GM18867 (cell line): ENCODE data around the gene CCN5.
"Not testable (repeated sequence)": the region's sequence is repeated elsewhere in the genome, so short reads cannot be mapped to it uniquely, and the experiment has no call there.

Source experiments
- ATAC-seq: cut with Tn5 transposase; IDR thresholded peaks from one replicate; pipeline ENCODE4 v1.9.1; 2021; ENCODE audit warnings: mild to moderate bottlenecking, moderate library complexity; ENCODE audit not compliant: unreplicated experiment

The CCN5 gene

DNA sequence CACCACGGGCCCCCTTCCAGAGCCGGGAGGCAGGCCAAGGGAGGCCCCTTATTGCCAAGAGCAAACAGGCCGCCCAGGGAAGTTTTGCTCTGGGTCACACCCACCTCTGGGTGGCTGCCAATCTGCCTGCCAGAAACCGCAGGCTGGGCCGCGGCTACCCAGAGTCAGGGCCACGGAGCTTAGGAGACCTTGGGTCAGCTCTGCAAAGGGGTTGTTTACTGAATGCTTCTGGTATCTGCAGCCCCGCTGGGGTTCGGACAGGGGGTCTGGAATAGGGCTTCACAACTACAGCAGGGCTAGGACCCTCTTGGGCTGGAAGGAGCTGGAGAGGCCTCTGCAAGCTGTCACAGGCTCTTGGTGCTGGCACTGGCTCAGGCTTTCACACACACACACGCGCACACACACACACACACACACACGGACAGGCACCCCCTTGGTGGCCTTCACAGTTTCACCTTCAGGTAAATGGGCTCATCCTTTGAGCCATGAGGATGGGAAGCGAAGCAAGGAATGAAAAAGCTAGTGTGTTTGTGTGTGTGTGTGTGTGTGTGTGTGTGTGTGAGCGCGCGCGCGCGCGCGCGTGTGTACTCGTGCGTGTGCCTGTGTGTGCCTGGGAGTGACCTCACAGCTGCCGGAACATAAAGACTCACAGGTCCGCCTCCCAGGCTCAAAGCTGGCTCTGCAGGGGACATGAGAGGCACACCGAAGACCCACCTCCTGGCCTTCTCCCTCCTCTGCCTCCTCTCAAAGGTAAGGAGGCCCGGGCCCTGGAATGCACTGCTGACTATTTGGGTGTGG, at the start of gene CCN5:
Gene CCN5, plus strand, starts transcription at position 669 of the 798 bp plus-strand sequence. Its CDS starts 22 bp downstream, at position 691.
- ATAC-seq: no peak

DNA sequence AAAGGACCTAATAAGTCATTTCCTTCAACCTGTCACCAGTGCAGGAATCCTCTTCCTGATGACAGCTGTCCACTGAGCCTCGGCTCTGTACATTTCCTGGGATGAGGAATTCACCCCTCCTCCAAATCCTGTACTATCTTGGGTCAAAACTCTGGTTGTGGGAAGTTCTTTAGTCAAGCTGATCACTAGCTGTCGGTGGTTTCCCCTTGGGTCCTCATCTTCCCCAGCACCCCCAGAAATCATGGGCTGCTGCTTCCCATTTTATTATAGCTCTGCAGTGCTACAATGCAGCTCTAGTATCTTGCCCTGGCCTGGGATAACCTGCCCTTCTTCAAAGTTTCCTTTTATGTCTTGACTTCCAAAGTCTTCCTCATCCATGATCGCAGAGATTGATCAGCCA, 49.1 kb upstream of the CCN5 start:
- ATAC-seq: no peak

GRCh38 chr20:44670851-44671250, 44.3 kb upstream of the CCN5 start:
- not testable (repeated sequence) for ATAC-seq

- not testable (repeated sequence) for ATAC-seq
Measured at GRCh38 chr20:44671541-44671940, 43.6 kb upstream of the CCN5 start.

DNA sequence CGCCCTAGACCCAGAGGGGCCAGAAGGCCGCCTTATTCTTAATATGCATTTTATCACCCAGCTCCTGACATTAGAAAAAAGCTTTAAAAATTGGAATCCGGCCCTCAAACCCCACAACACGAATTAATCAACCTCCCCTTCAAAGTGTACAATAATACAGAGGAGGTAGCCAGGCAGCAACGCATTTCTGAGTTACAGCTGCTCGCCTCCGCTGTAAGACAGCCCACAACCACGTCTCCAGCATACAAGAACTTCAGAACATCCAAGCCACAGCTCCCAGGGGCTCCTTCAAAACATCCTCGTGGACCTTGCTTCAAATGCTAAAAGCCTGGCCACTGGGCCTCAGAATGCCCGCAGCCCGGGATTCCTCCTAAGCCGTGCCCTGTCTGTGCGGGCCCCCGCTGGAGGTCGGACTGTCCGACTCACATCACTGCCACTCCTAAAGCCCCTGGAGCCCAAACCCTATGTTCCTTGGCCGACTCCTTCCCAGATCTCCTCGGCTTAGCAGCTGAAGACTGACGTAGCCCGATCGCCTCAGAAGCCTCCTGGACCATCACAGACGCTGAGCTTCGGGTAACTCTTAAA, 42.8 kb upstream of the CCN5 start:
- ATAC-seq: not testable (repeated sequence)

DNA sequence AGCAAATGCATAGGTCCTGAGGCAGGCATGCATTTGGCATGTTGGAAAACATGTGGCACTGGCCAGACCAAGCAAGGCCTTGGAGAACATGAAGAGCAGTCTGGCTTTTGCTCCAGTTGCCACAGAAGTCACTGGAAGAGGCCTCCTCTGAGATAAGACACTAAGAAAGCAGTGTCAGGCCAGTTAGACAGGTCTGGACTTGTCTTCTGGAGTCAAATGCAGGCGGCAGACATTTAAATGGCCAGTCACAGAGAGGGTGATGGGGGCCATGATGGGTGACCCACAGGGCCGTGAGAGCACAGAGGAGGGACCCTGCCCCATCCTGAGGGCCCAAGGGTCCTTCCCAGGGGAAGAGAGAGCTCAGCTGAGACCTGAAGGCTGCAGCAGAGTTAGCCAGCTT, 36.9 kb upstream of the CCN5 start:
- no peak for ATAC-seq

GRCh38 chr20:44678990-44679611, 36.1 kb upstream of the CCN5 start:
- no peak for ATAC-seq

- no peak for ATAC-seq
Measured at GRCh38 chr20:44681796-44682566, 33.2 kb upstream of the CCN5 start.

DNA sequence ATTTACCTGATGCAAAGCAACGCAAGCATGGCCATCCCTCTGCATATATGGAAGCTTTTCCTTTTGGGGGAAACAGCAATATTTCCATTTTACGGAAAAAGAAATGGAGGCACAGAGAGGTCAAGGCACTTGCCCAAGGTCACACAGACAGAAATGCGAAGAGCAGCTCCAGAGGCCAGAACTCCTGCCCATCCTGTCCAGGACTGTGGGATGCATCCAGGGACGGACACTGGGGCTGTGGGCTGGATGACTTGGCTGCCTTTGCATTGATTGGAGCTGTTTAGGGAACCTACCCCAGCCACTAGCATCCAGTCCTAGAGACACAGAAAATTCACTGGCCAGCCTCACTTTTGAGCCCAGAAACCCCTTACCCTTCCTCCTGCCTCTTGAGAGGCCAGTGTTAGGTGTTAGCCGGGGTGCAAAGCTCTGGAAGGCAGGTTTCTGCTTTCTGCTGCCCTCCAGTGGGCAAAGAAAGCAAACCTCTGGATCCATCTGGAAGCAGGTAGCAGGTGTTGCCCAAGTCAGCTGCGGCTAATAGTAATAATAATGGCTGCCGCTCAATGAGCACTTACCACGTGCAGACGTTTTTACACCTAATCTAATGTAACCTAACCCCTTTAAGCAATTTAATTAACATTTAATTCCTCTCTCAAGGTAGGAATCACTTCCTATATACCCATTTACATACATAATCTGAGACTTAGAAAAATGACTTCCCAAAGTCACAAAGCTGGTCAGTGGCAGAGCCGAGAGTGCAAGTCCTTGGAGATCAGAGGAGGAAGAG, 31.7 kb upstream of the CCN5 start:
- no peak for ATAC-seq

DNA sequence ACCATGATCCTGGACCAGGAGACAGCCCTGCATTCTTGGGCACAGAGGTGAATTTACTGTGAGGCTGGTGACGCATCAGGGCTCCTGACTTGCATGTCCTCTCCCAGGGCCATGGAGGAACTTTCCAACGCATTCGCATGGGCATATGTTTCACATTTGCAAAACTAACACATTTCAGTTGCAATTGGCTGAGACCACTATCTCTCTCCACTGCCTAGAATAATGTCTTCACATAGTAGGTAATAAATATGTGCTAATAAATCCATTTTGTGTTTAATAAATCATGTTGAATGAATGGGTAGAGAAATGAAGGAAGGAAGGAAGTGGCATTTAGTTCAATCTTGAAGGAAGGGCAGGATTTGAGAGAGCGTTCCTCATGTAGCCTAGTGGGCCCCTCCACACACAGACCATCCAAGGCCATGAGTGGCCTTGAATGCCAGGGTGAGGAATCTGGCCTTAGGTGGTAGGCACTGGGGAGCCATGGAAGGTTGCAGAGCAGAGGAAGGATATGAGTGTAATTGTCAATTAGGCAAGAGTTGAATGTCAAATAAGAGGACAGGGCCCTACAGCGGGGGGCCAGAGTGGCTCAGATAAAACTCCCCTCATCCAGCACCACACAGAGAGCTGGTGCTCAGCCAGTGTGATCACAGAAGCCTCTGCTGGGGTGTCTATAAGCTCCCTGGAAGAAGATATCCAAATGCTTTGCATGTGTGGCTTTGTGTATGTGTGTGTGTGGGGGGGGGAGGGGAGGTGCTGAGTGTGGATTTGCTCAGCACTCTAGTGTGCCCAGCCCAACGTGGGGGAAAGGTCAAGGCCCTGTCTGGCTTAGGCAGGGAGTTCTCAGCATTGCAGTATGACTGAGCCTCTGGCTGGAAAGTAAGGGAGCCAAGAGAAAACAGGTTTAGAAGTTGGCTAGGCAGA, 30.9 kb upstream of the CCN5 start:
- no peak for ATAC-seq

- no peak for ATAC-seq
Measured at GRCh38 chr20:44686934-44687333, 28.2 kb upstream of the CCN5 start.

- no peak for ATAC-seq
Measured at GRCh38 chr20:44688053-44688625, 27.0 kb upstream of the CCN5 start.

GRCh38 chr20:44689809-44690208, 25.4 kb upstream of the CCN5 start:
- ATAC-seq: no peak

GRCh38 chr20:44690781-44691423, 24.3 kb upstream of the CCN5 start:
- no peak for ATAC-seq

DNA sequence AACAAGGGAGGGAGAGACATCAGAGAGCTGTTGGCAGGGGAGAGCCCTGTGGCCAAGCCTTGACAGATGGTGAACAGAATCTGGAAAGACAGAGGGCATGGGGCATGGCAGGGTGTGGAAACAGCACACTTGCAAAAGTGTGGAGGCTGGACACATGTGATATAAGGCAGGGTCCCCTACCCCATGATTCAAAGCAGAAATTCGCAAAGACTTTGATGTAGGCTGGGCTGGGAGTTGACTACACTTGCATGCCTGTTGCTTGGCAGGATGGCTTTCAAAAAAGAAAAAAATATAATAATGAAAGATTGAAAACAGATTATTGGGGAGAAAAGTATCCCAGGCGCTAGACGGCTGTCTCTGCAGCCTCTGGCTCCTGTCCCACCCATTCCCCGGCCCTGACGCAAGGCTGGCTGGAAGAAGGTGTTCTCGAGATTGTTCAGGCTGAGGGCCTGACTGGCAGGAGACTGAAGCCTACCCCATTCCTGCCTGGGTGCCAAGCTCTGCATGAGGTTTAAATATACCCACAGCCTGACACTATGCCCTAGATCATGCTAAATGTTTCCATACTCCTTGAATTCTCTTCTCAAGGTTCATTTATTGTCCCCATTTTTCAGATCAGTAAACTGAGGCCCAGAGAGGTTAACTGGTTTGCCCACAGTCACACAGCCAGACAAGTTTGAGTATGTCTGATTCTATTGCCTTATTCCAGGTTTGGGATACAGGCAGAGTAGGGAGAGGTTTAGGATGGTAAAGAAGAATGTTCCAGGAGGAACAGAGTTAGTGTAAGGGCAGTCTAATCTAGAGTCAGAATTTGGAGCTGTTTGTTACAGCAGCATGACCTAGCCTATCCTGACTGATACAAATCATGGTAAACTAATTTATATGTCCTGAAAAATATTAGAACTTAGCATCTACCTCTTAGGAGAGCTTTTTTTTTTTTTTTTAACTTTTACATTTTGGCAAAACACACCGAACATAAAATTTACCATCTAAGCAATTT, 23.4 kb upstream of the CCN5 start:
- ATAC-seq: no peak

DNA sequence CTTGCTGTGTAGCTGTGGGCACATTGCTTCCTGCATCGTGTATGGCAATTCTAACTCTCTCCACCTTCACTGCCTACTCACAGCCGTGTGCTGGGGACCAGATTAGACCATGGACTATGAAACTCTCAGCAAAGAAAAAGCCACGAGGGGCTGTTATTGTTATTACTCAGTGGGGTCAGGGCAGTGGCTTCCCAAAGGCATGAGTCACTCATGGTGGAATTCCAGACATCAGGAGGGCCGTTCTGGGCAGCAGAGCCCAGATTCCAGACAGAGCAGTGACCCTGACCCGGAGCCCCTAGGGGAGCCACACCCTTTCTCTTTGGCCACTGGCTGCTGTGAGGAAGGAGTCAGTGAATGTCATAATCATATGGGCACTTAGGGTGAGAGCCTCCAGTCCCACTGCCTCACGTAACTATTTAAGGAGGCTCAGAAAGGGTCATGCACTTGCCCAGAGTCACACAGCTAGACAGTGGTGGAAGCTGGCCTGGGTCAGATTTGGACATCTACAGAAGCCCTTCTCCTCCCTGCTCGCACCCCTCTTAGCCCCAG, 22.2 kb upstream of the CCN5 start:
- no peak for ATAC-seq

GRCh38 chr20:44693627-44694026, 21.5 kb upstream of the CCN5 start:
- no peak for ATAC-seq
